H1 (cell line): ENCODE results near the gene CACNA2D1. TPM values are rescaled to one million over a fixed set of nuclear protein-coding genes. Genes with fewer than 3 reads are reported as not detected.

ENCODE experiments used
- CTCF ChIA-PET: fragments of 300-600 bp; sonication (Branson Sonifier 250); formaldehyde crosslinking; loops from one replicate; lab custom pipeline; 2021; ENCODE audit not compliant: partially characterized antibody; lab: Charles Lee
- POLR2A ChIA-PET: fragments of 300-600 bp; sonication (Branson Sonifier 250); formaldehyde crosslinking; loops from one replicate; lab custom pipeline; 2021; ENCODE audit warnings: inconsistent platforms; ENCODE audit not compliant: partially characterized antibody; lab: Charles Lee
- DNase-seq, 2 experiments: peaks; one replicate each; pipeline versions ENCODE4 v3.0.0 to v3.0.0-alpha.2; 2010 to 2022; ENCODE audit warnings: low spot score in 2 of 2, low read depth in 1 of 2, mixed read lengths in 1 of 2
- FAIRE-seq: peaks from 2 replicates; lab custom pipeline; 2011; peaks lifted over from hg19 to GRCh38; lab: Jason Lieb, UNC
- H2AFZ ChIP-seq: 2 replicates; pipeline ENCODE4 v1.8.1; 2012; ENCODE audit warnings: low read length, inconsistent platforms
- H2AK5ac ChIP-seq: 2 replicates; pipeline ENCODE4 v1.6.1; 2013; ENCODE audit warnings: low read depth, low read length
- H2BK120ac ChIP-seq: replicated peaks from 2 replicates; pipeline ENCODE3; 2013; ENCODE audit warnings: low read depth, low read length, inconsistent platforms
- H2BK12ac ChIP-seq: 2 replicates; pipeline ENCODE4 v1.6.1; 2013; ENCODE audit warnings: low read depth, low read length
- H2BK15ac ChIP-seq: 2 replicates; pipeline ENCODE4 v1.6.1; 2013; ENCODE audit warnings: low read length
- H2BK20ac ChIP-seq: 2 replicates; pipeline ENCODE4 v1.6.1; 2013; ENCODE audit warnings: low read length
- H2BK5ac ChIP-seq: 2 replicates; pipeline ENCODE4 v1.6.1; 2013; ENCODE audit warnings: low read depth, low read length
- H3K14ac ChIP-seq: 2 replicates; pipeline ENCODE4 v1.6.1; 2013; ENCODE audit warnings: inconsistent platforms; ENCODE audit not compliant: insufficient read length
- H3K18ac ChIP-seq: 2 replicates; pipeline ENCODE4 v1.6.1; 2013; ENCODE audit warnings: low read length; ENCODE audit errors: extremely low read depth
- H3K23ac ChIP-seq: 2 replicates; pipeline ENCODE4 v1.6.1; 2013; ENCODE audit warnings: inconsistent platforms; ENCODE audit not compliant: insufficient read length
- H3K23me2 ChIP-seq: 2 replicates; pipeline ENCODE4 v1.6.1; 2013; ENCODE audit warnings: low read depth, low read length
- H3K27ac ChIP-seq: 2 replicates; pipeline ENCODE4 v1.6.1; 2011; ENCODE audit warnings: low read depth, low read length, inconsistent platforms
- H3K27me3 ChIP-seq, 4 experiments: replicated peaks in 1 of 4; 1 replicate in 1 of 4; 2 replicates in 3 of 4; pipeline versions ENCODE4 v1.6.1 to v1.8.1; 2011 to 2013; ENCODE audit warnings: low read length in 3 of 4, mild to moderate bottlenecking in 3 of 4, inconsistent platforms in 2 of 4, mixed read lengths in 2 of 4, moderate library complexity in 1 of 4; ENCODE audit not compliant: control insufficient read depth in 3 of 4, insufficient read depth in 3 of 4; ENCODE audit errors: extremely low read depth in 1 of 4
- H3K36me3 ChIP-seq, 4 experiments: 2 replicates each; pipeline versions ENCODE4 v1.6.1 to v1.8.1; 2011 to 2013; ENCODE audit warnings: mild to moderate bottlenecking in 4 of 4, low read length in 3 of 4, moderate library complexity in 2 of 4, control low read depth in 1 of 4, inconsistent platforms in 1 of 4; ENCODE audit not compliant: insufficient read depth in 4 of 4, control insufficient read depth in 2 of 4
- H3K4ac ChIP-seq: replicated peaks from 2 replicates; pipeline ENCODE3; 2013; ENCODE audit warnings: low read length, low read depth, mixed read lengths, inconsistent platforms; ENCODE audit not compliant: insufficient read length
- H3K4me1 ChIP-seq, 4 experiments: replicated peaks in 1 of 4; 1 replicate in 1 of 4; 2 replicates in 3 of 4; pipeline versions ENCODE4 v1.6.1 to v1.8.1; 2011 to 2013; ENCODE audit warnings: low read length in 3 of 4, inconsistent platforms in 2 of 4, mixed read lengths in 1 of 4; ENCODE audit not compliant: insufficient read depth in 4 of 4, control insufficient read depth in 3 of 4
- H3K4me2 ChIP-seq, 2 experiments: 2 replicates each; pipeline versions ENCODE4 v1.6.1 to v1.8.1; 2011 to 2013; ENCODE audit warnings: low read depth in 2 of 2, low read length in 2 of 2, control low read depth in 1 of 2, inconsistent platforms in 1 of 2, mild to moderate bottlenecking in 1 of 2; ENCODE audit not compliant: insufficient read depth in 1 of 2
- H3K4me3 ChIP-seq, 4 experiments: fragments of 200-600, 300-600 bp in 1 of 4; sonication (generic), shearing (Covaris generic), sonication (Bioruptor Twin) in 1 of 4; 2 replicates each; pipeline versions ENCODE4 v1.5.1 to v1.8.1; 2011 to 2016; ENCODE audit warnings: low read length in 4 of 4, low read depth in 3 of 4, control low read depth in 2 of 4, inconsistent platforms in 2 of 4, mild to moderate bottlenecking in 2 of 4, mixed read lengths in 1 of 4, moderate library complexity in 1 of 4; ENCODE audit not compliant: insufficient read depth in 2 of 4; ENCODE audit errors: extremely low read depth in 1 of 4
- H3K56ac ChIP-seq: replicated peaks from 2 replicates; pipeline ENCODE3; 2013; ENCODE audit warnings: low read depth, mild to moderate bottlenecking, mixed read lengths, low read length, inconsistent platforms; ENCODE audit not compliant: insufficient read length
- H3K79me1 ChIP-seq: 2 replicates; pipeline ENCODE4 v1.6.1; 2013; ENCODE audit warnings: low read depth, low read length, control low read depth
- H3K79me2 ChIP-seq, 2 experiments: 2 replicates each; pipeline versions ENCODE4 v1.6.1 to v1.8.1; 2012 to 2013; ENCODE audit warnings: low read length in 2 of 2, mild to moderate bottlenecking in 2 of 2, inconsistent platforms in 1 of 2; ENCODE audit not compliant: insufficient read depth in 2 of 2, control insufficient read depth in 1 of 2
- H3K9ac ChIP-seq, 4 experiments: replicated peaks in 1 of 4; 1 replicate in 1 of 4; 2 replicates in 3 of 4; pipeline versions ENCODE4 v1.6.1 to v1.8.1; 2011 to 2013; ENCODE audit warnings: low read depth in 3 of 4, low read length in 3 of 4, control low read depth in 2 of 4, mild to moderate bottlenecking in 2 of 4, moderate library complexity in 2 of 4, inconsistent platforms in 1 of 4; ENCODE audit errors: extremely low read depth in 1 of 4
- H3K9me3 ChIP-seq, 2 experiments: 2 replicates each; pipeline versions ENCODE4 v1.6.1 to v1.8.1; 2012 to 2013; ENCODE audit warnings: mild to moderate bottlenecking in 2 of 2, moderate library complexity in 2 of 2, control low read depth in 1 of 2, inconsistent platforms in 1 of 2, low read depth in 1 of 2, low read length in 1 of 2, mixed read lengths in 1 of 2; ENCODE audit not compliant: insufficient read depth in 2 of 2
- H4K20me1 ChIP-seq, 2 experiments: replicated peaks in 1 of 2; 2 replicates each; pipeline versions ENCODE3 to v1.8.1; 2011 to 2013; ENCODE audit warnings: inconsistent platforms in 2 of 2, low read length in 2 of 2, mild to moderate bottlenecking in 1 of 2; ENCODE audit not compliant: insufficient read depth in 2 of 2, control insufficient read depth in 1 of 2
- H4K5ac ChIP-seq: 2 replicates; pipeline ENCODE4 v1.6.1; 2013; ENCODE audit warnings: low read length, low read depth, mixed read lengths, inconsistent platforms; ENCODE audit not compliant: insufficient read length
- H4K8ac ChIP-seq: 2 replicates; pipeline ENCODE4 v1.8.0; 2013; ENCODE audit warnings: mild to moderate bottlenecking, moderate library complexity, low read length, inconsistent platforms; ENCODE audit not compliant: insufficient read depth; ENCODE audit errors: extremely low read depth
- H4K91ac ChIP-seq: replicated peaks from 2 replicates; pipeline ENCODE3; 2013; ENCODE audit warnings: low read length, mixed read lengths, inconsistent platforms; ENCODE audit not compliant: insufficient read length
- ASH2L ChIP-seq: fragments of 200-600, 300-600 bp; sonication (generic); IDR thresholded peaks from one replicate; pipeline ENCODE4 v1.7.1; 2017; ENCODE audit warnings: low read length
- BCL11A ChIP-seq, 2 experiments: IDR thresholded peaks; one replicate each; pipeline ENCODE4 v1.6.1; 2011; ENCODE audit warnings: low read depth in 2 of 2, low read length in 2 of 2, mild to moderate bottlenecking in 2 of 2
- BRCA1 ChIP-seq: IDR thresholded peaks from 2 replicates; pipeline ENCODE4 v1.6.1; 2012; ENCODE audit warnings: low read depth, low read length, improper control_type of control experiment
- CTBP2 ChIP-seq: IDR thresholded peaks from 2 replicates; pipeline ENCODE4 v1.7.0; 2011; ENCODE audit warnings: borderline replicate concordance, mild to moderate bottlenecking, moderate library complexity, mixed read lengths, low read length; ENCODE audit not compliant: insufficient read depth, insufficient read length
- CTCF ChIP-seq, 3 experiments: IDR thresholded peaks; 1 replicate in 2 of 3; 2 replicates in 1 of 3; pipeline versions ENCODE4 v1.5.1 to v1.6.1; 2011; ENCODE audit warnings: low read length in 3 of 3, mild to moderate bottlenecking in 3 of 3, inconsistent platforms in 2 of 3, low read depth in 1 of 3, moderate library complexity in 1 of 3; ENCODE audit not compliant: insufficient read depth in 1 of 3; ENCODE audit errors: control extremely low read depth in 1 of 3
- EP300 ChIP-seq, 2 experiments: IDR thresholded peaks; 1 replicate in 1 of 2; 2 replicates in 1 of 2; pipeline ENCODE4 v1.6.1; 2011 to 2012; ENCODE audit warnings: low read depth in 2 of 2, low read length in 2 of 2, mild to moderate bottlenecking in 2 of 2, borderline replicate concordance in 1 of 2, inconsistent platforms in 1 of 2, moderate library complexity in 1 of 2
- RNF2 ChIP-seq: fragments of 200-900, 300-1000 bp; sonication (generic); IDR thresholded peaks from 2 replicates; pipeline ENCODE4 v1.7.1; 2016; ENCODE audit warnings: borderline replicate concordance, low read depth, mild to moderate bottlenecking, antibody characterized with exemption, low read length; ENCODE audit not compliant: poor library complexity, severe bottlenecking; ENCODE audit errors: missing control alignments
- RXRA ChIP-seq: IDR thresholded peaks from 2 replicates; pipeline ENCODE4 v1.6.1; 2011; ENCODE audit warnings: low read depth, mild to moderate bottlenecking, low read length, moderate library complexity; ENCODE audit not compliant: insufficient read depth
- SIN3A ChIP-seq, 2 experiments: IDR thresholded peaks in 1 of 2; conservative IDR thresholded peaks in 1 of 2; 2 replicates each; pipeline ENCODE4 v1.6.1; 2011 to 2012; ENCODE audit warnings: low read length in 2 of 2, improper control_type of control experiment in 1 of 2, low read depth in 1 of 2, mild to moderate bottlenecking in 1 of 2
- ZNF274 ChIP-seq: IDR thresholded peaks from 2 replicates; pipeline ENCODE4 v1.7.0; 2012; ENCODE audit warnings: low read length, borderline replicate concordance; ENCODE audit errors: extremely low read depth
- WGBS, 2 experiments: shearing (Covaris generic) in 1 of 2; methylation state at CpG; one replicate each; pipeline versions ENCODE4 v1.1.6 to v1.1.7; 2013 to 2015; ENCODE audit warnings: low lambda C conversion rate in 2 of 2, mixed read lengths in 2 of 2, inconsistent platforms in 1 of 2, low coverage in 1 of 2, missing lambda C conversion rate in 1 of 2; ENCODE audit not compliant: insufficient replicate concordance in 2 of 2, insufficient coverage in 1 of 2, insufficient read length in 1 of 2; ENCODE audit errors: extremely low coverage in 1 of 2, missing lambda C conversion rate in 1 of 2; 5-methylcytosine and 5-hydroxymethylcytosine counted together
- polyA plus RNA-seq, 7 experiments: library from polyadenylated mRNA; depleted of rRNA in 3 of 7; stranded (reverse) in 5 of 7; unstranded in 2 of 7; fragments of >200 nt in 5 of 7; fragments of 200-250 nt in 2 of 7; gene quantifications; 1 replicate in 5 of 7; 2 replicates in 1 of 7; 4 replicates in 1 of 7; pipeline versions ENCODE4 v1.2.1 to v1.2.3, GENCODE V29; 2011 to 2013; ENCODE audit warnings: missing spikeins in 2 of 7, mixed read lengths in 2 of 7
- total RNA-seq: library from RNA; stranded (reverse); fragmentation: NEBNext Ultra II Directional; extraction: Animal tissue kit (Norgen Biotek cat#: 25700); gene quantifications from 2 replicates; pipeline ENCODE4 v1.2.1, GENCODE V29; 2021

The CACNA2D1 gene
- total and polyA plus RNA-seq, 2 of the 8 experiments (the other 6 are each of a cell fraction or from before 2014, with no cell fraction given) = 4.3 to 27.3 TPM

DNA sequence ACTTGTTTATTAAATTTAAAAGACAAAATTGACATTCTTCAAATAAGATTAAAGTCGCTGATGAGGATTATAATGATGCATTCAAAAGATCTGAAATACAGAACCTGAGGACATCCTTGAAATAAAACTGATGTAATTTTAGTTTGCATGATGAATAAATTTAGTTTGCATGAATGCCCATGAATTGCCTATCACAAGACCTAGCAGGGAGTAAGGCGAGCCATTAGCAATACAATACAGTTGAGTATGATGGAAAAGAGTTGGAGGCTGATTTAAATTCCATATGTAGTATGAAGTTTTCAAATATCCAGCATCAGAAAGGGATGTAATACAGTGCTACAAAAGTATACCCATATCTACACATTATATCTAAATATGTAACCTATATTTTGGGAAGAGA, 321.3 kb downstream of the CACNA2D1 start:
- H3K27me3 ChIP-seq = no peaks in the 10 kb centered on the region
- no peak overlapping the region for H3K18ac ChIP-seq
- no peaks in the 10 kb centered on the region for H3K79me2 ChIP-seq
- peaks cover 0 to 9% (median 3%) of the 10 kb centered on the region in 4 experiments; a peak in 4 of 8 replicates for H3K36me3 ChIP-seq
- H3K4me3 ChIP-seq = no peak overlapping the region
- whole genome bisulfite sequencing, 2 experiments = 66% methylated on average over 2 of the region's 2 CpGs; no CpG with 5 or more reads in 1 of the 2 experiments
- H3K23me2 ChIP-seq = no peaks in the 10 kb centered on the region
- H3K4me2 ChIP-seq = no peak overlapping the region; a peak in 1 of 4 replicates
- no peak overlapping the region for H2BK120ac ChIP-seq
- H3K27ac ChIP-seq = no peak overlapping the region
- H3K23ac ChIP-seq = no peak overlapping the region
- H4K20me1 ChIP-seq = no peaks in the 10 kb centered on the region
- ChIA-PET CTCF (no interaction called here), POLR2A (no interaction called here)
- peaks cover 4 to 6% of the 10 kb centered on the region in 2 experiments; a peak in 2 of 4 replicates for H3K9me3 ChIP-seq
- no peak overlapping the region for H3K56ac ChIP-seq
- no peak overlapping the region for H4K91ac ChIP-seq
- H3K4me1 ChIP-seq = peaks cover 0 to 4% (median 2%) of the 10 kb centered on the region in 4 experiments; a peak in 5 of 7 replicates
- H3K79me1 ChIP-seq = no peaks in the 10 kb centered on the region
- H2BK20ac ChIP-seq = no peak overlapping the region
- no peak overlapping the region for H3K4ac ChIP-seq
- H2AFZ ChIP-seq = no peak overlapping the region
- H3K9ac ChIP-seq = no peak overlapping the region
- H3K14ac ChIP-seq = no peak overlapping the region
- DNase-seq (no peak), FAIRE-seq (peak; percentile 81)
- H2BK12ac ChIP-seq = no peak overlapping the region
- no peak overlapping the region for H2BK15ac ChIP-seq
- H2AK5ac ChIP-seq = no peak overlapping the region
- H4K5ac ChIP-seq = no peak overlapping the region
- H4K8ac ChIP-seq = no peak overlapping the region
- no peak overlapping the region for H2BK5ac ChIP-seq
- TF ChIP-seq CTBP2 (no peak), RXRA (no peak), SIN3A (conservative IDR thresholded peaks at IDR 0.05 in 1 of 2, IDR thresholded peaks at IDR 0.05 in 1 of 2; ENCODE audit: low read depth in 1 of 2, low read length in 2 of 2) (no peak), RNF2 (no peak), BRCA1 (no peak), BCL11A (IDR thresholded peaks at IDR 0.05; ENCODE audit: low read depth in 2 of 2, low read length in 2 of 2) (no peak), ASH2L (no peak), ZNF274 (no peak), CTCF (IDR thresholded peaks at IDR 0.05; ENCODE audit: control extremely low read depth in 1 of 3, insufficient read depth in 1 of 3, low read depth in 1 of 3, low read length in 3 of 3) (no peak), EP300 (IDR thresholded peaks at IDR 0.05; ENCODE audit: borderline replicate concordance in 1 of 2, low read depth in 2 of 2, low read length in 2 of 2) (no peak)
